ENCODE results near the gene UPK3B. TPM values are rescaled to one million over a fixed set of nuclear protein-coding genes. Genes with fewer than 3 reads are reported as not detected.
"Not testable (repeated sequence)": the region's sequence is repeated elsewhere in the genome, so short reads cannot be mapped to it uniquely, and the experiment has no call there.

Gene UPK3B
- total RNA-seq = not detected

GRCh38 chr7:76509931-76510877 is at the start of gene UPK3B:
Gene UPK3B (plus strand): TSS chr7:76510552. CDS start chr7:76510653, 101 bp downstream.
- no peak for DNase-seq (ENCODE audit: low spot score in 2 of 2)
- no peak for FAIRE-seq

- not testable (repeated sequence) for DNase-seq (ENCODE audit: low spot score in 2 of 2); FAIRE-seq
Measured at GRCh38 chr7:76460767-76461166, 49.6 kb upstream of the UPK3B start.

GRCh38 chr7:76461464-76462101 is 48.8 kb upstream of the UPK3B start, which contains the start of gene DTX2:
Gene DTX2 (plus strand): TSS chr7:76461709. CDS start chr7:76480510, 18,801 bp downstream.
- DNase-seq (ENCODE audit: low spot score in 2 of 2); FAIRE-seq: not testable (repeated sequence)

GRCh38 chr7:76462271-76462882 is 48.0 kb upstream of the UPK3B start:
- FAIRE-seq; DNase-seq (ENCODE audit: low spot score in 2 of 2): not testable (repeated sequence)

GRCh38 chr7:76464959-76465358 is 45.4 kb upstream of the UPK3B start:
- not testable (repeated sequence) for FAIRE-seq; DNase-seq (ENCODE audit: low spot score in 2 of 2)

- not testable (repeated sequence) for DNase-seq (ENCODE audit: low spot score in 2 of 2); FAIRE-seq
Measured at GRCh38 chr7:76465950-76466349, 44.4 kb upstream of the UPK3B start.

GRCh38 chr7:76467743-76468404 is 42.5 kb upstream of the UPK3B start:
- DNase-seq (ENCODE audit: low spot score in 2 of 2); FAIRE-seq: not testable (repeated sequence)

- not testable (repeated sequence) for FAIRE-seq; DNase-seq (ENCODE audit: low spot score in 2 of 2)
Measured at GRCh38 chr7:76471556-76472221, 38.7 kb upstream of the UPK3B start.

GRCh38 chr7:76473097-76473496 is 37.3 kb upstream of the UPK3B start:
- FAIRE-seq; DNase-seq (ENCODE audit: low spot score in 2 of 2): not testable (repeated sequence)

- not testable (repeated sequence) for FAIRE-seq; DNase-seq (ENCODE audit: low spot score in 2 of 2)
Measured at GRCh38 chr7:76476280-76476679, 34.1 kb upstream of the UPK3B start.

GRCh38 chr7:76476742-76477474 is 33.4 kb upstream of the UPK3B start:
- not testable (repeated sequence) for FAIRE-seq; DNase-seq (ENCODE audit: low spot score in 2 of 2)

- DNase-seq (ENCODE audit: low spot score in 2 of 2); FAIRE-seq: not testable (repeated sequence)
Measured at GRCh38 chr7:76479628-76480027, 30.7 kb upstream of the UPK3B start.

GRCh38 chr7:76480403-76481253 is 29.7 kb upstream of the UPK3B start:
- FAIRE-seq; DNase-seq (ENCODE audit: low spot score in 2 of 2): not testable (repeated sequence)

- FAIRE-seq; DNase-seq (ENCODE audit: low spot score in 2 of 2): not testable (repeated sequence)
Measured at GRCh38 chr7:76482660-76483059, 27.7 kb upstream of the UPK3B start.

GRCh38 chr7:76483081-76483480 is 27.3 kb upstream of the UPK3B start:
- FAIRE-seq; DNase-seq (ENCODE audit: low spot score in 2 of 2): not testable (repeated sequence)

GRCh38 chr7:76484456-76484855 is 25.9 kb upstream of the UPK3B start:
- not testable (repeated sequence) for FAIRE-seq; DNase-seq (ENCODE audit: low spot score in 2 of 2)

- not testable (repeated sequence) for DNase-seq (ENCODE audit: low spot score in 2 of 2); FAIRE-seq
Measured at GRCh38 chr7:76485822-76486610, 24.3 kb upstream of the UPK3B start.

All from frontal cortex (tissue), 4 donors.